Small intestine (tissue), 7 donors: ENCODE measurements around the gene SGSM2. TPM values are rescaled to one million over a fixed set of nuclear protein-coding genes. Genes with fewer than 3 reads are reported as not detected.
"Not testable (repeated sequence)": the region's sequence is repeated elsewhere in the genome, so short reads cannot be mapped to it uniquely, and the experiment has no call there.

Experiments
- DNase-seq, 2 donors: peaks; one replicate each; pipeline versions ENCODE4 v3.0.0 to v3.0.0-alpha.2; 2013
- FAIRE-seq: peaks from 2 replicates; lab custom pipeline; 2012; peaks lifted over from hg19 to GRCh38; lab: Jason Lieb, UNC
- H3K27ac ChIP-seq, 3 donors: one replicate each; pipeline ENCODE4 v1.5.1; 2013; ENCODE audit warnings: low read length in 2 of 3, mild to moderate bottlenecking in 2 of 3, control low read depth in 1 of 3, inconsistent platforms in 1 of 3, low read depth in 1 of 3, moderate library complexity in 1 of 3
- H3K27me3 ChIP-seq, 3 donors: one replicate each; pipeline ENCODE4 v1.6.1; 2013; ENCODE audit warnings: low read length in 3 of 3, inconsistent platforms in 1 of 3; ENCODE audit not compliant: control insufficient read depth in 3 of 3, insufficient read depth in 3 of 3
- H3K36me3 ChIP-seq, 3 donors: one replicate each; pipeline ENCODE4 v1.6.1; 2013; ENCODE audit warnings: low read length in 3 of 3, inconsistent platforms in 1 of 3, low read depth in 1 of 3, mild to moderate bottlenecking in 1 of 3, moderate library complexity in 1 of 3; ENCODE audit not compliant: control insufficient read depth in 3 of 3, insufficient read depth in 2 of 3
- H3K4me1 ChIP-seq, 3 donors: one replicate each; pipeline ENCODE4 v1.6.1; 2013; ENCODE audit warnings: low read length in 2 of 3, inconsistent platforms in 1 of 3, low read depth in 1 of 3, mild to moderate bottlenecking in 1 of 3, moderate library complexity in 1 of 3; ENCODE audit not compliant: control insufficient read depth in 3 of 3, insufficient read depth in 2 of 3
- H3K4me3 ChIP-seq, 3 donors: one replicate each; pipeline ENCODE4 v1.5.1; 2013; ENCODE audit warnings: low read length in 3 of 3, control low read depth in 1 of 3, inconsistent platforms in 1 of 3, low read depth in 1 of 3, mild to moderate bottlenecking in 1 of 3, moderate library complexity in 1 of 3
- H3K9me3 ChIP-seq, 2 donors: one replicate each; pipeline ENCODE4 v1.6.1; 2013; ENCODE audit warnings: low read depth in 1 of 2, low read length in 1 of 2; ENCODE audit not compliant: control insufficient read depth in 2 of 2, insufficient read depth in 1 of 2
- WGBS, 3 donors: extraction: QIAGEN DNeasy Blood & Tissue Kit; methylation state at CpG; one replicate each; pipeline ENCODE4 v1.1.7; 2013; 5-methylcytosine and 5-hydroxymethylcytosine counted together
- polyA plus RNA-seq, 4 donors: library from polyadenylated mRNA; stranded (reverse) in 3 of 4; unstranded in 1 of 4; fragments of 200-250 nt in 3 of 4; fragments of 120-200 nt in 1 of 4; gene quantifications; one replicate each; pipeline versions ENCODE4 v1.2.1 to v1.2.3, GENCODE V29; 2013
- donor health status: healthy with polysubstance abuse.
- donor health status: control.
- donor health status: control.
- donor health status: Bipolar disorder and iron deficiency.
- donor health status: healthy.

The SGSM2 gene
- polyA plus RNA-seq, 4 donors, result 32.2 to 55.9 (median 40.3) TPM

DNA sequence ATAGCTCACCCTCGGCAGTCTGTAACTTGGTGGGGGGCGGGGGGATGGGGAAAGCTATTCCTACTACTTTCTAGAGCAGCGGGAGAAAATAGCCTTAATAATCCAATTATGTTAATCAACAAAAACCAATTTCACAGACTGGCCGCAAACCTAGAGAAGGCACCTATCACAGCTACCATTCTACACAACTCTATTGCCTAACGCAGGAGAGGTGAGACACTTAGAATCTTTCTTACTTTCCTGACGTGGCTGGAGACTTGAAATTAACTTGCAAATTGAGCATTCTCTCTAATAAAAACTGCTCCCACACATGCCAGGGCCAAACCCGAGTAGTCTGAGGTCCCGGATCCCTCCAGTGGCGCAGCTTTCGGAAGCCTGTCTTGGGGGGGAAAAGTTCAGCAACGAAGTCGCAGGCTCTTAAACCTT is 34.5 kb upstream of the SGSM2 start:
- FAIRE-seq (no peak), DNase-seq (no peak)
- H3K9me3 ChIP-seq, result no peaks in the 10 kb centered on the region
- H3K4me1 ChIP-seq, result peaks cover 0 to 5% (median 0%) of the 10 kb centered on the region in 3 donors
- peak overlapping the region; percentile 67 to 95 (median 92) for H3K27ac ChIP-seq
- peak overlapping the region; percentile 67 to 100 (median 93) for H3K4me3 ChIP-seq
- H3K27me3 ChIP-seq, result no peaks in the 10 kb centered on the region
- 0 to 1% (median 1%) methylated on average over 12 of the region's 12 CpGs for WGBS, 3 donors
- peaks cover 0 to 17% (median 7%) of the 10 kb centered on the region in 3 donors for H3K36me3 ChIP-seq

DNA sequence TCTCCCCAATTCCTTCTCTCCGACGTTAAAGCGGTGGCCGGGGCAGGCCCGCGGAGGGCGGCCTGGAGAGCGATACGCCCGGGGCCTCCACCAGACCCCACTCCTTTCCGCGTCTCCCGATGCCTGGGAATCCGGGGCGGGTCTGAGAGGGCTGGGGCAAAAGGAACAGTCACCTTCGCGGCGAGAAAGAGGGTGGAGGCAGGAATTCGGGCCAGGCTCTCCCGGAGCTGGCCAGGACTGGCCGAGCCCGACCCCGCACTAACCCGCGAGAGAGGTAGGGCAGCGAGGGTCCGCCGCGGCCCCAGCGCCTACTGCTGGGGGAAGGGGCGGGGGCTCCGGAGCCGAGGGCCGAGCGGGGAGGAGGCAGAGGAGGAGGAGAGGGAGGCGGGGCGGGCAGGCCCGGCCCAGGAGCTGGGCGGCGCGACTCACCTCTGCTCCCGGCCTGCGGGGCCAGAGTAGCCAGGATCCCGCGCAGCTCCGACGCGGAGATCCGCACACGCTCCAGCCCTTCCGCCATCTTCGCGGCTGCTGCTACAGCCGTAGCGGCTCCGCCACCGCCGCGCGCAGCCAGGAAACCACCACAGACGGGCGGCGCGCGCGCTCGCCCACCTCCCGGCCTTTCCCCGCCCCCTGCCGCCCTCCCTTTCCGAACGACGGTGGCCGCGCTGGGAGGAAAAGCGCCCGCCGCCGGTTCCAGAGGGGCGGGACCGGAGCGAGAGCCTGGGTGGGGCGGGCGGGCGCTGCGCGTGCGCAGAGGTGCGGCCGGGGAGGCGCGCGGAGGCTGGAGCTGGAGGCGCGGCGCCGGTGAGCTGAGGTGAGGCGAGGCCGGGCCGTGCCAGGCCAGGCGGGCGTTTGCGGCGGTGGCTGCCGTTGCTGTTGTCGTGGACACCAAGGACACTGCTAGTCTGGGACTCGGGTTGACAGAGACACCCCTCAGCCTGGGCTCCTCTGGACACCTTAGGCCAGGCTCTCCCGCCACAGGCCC is 33.8 kb upstream of the SGSM2 start, which contains the start of the genes SMG6 and SRR:
Gene SMG6, minus strand, starts transcription at position 582 of the 985 bp plus-strand sequence. Its CDS starts 65 bp downstream, at position 517.
Gene SRR, plus strand, starts transcription at position 747 of the 985 bp plus-strand sequence. CDS start 11,611 bp downstream, outside the sequence.
- FAIRE-seq (no peak), DNase-seq (peak; percentile 92 to 97)
- Histone ChIP-seq H3K4me1 (peaks cover 0 to 5% (median 0%) of the 10 kb centered on the region in 3 donors), H3K36me3 (peaks cover 0 to 17% (median 7%) of the 10 kb centered on the region in 3 donors), H3K4me3 (peak within 1 kb of the TSS; percentile 67 to 100 (median 93)), H3K27ac (peak within 1 kb of the TSS; percentile 80 to 95 (median 92)), H3K9me3 (no peaks in the 10 kb centered on the region), H3K27me3 (no peaks in the 10 kb centered on the region)
- 0 to 1% (median 0%) methylated on average over 66 to 108 of the region's 108 CpGs for WGBS, 3 donors

DNA sequence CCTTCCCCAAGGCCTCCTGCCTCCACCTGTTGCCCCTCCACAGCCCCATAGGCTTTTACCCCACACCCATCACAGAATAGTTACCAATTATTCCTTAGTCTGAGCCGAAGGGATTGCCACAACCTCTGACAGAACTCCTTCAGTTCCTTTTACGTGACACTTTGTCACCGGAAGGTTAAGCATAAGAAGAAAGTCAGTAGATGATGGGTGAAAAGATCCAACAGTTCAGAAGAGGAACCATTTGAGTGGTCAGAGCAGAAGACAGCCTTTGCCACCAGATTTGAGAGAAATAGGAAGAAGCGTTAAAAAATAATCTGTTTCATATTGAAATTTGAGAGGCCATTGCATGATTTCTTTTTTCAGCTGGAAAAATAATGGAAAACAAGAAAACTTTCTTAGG is 32.4 kb upstream of the SGSM2 start:
- Histone ChIP-seq H3K9me3 (no peaks in the 10 kb centered on the region), H3K27ac (no peak overlapping the region), H3K4me3 (no peak overlapping the region), H3K36me3 (peaks cover 0 to 4% (median 3%) of the 10 kb centered on the region in 3 donors), H3K4me1 (peaks cover 0 to 5% (median 0%) of the 10 kb centered on the region in 3 donors), H3K27me3 (no peaks in the 10 kb centered on the region)
- 94 to 96% (median 95%) methylated on average over 4 of the region's 4 CpGs for WGBS, 3 donors
- DNase-seq, result no peak
- no peak for FAIRE-seq

DNA sequence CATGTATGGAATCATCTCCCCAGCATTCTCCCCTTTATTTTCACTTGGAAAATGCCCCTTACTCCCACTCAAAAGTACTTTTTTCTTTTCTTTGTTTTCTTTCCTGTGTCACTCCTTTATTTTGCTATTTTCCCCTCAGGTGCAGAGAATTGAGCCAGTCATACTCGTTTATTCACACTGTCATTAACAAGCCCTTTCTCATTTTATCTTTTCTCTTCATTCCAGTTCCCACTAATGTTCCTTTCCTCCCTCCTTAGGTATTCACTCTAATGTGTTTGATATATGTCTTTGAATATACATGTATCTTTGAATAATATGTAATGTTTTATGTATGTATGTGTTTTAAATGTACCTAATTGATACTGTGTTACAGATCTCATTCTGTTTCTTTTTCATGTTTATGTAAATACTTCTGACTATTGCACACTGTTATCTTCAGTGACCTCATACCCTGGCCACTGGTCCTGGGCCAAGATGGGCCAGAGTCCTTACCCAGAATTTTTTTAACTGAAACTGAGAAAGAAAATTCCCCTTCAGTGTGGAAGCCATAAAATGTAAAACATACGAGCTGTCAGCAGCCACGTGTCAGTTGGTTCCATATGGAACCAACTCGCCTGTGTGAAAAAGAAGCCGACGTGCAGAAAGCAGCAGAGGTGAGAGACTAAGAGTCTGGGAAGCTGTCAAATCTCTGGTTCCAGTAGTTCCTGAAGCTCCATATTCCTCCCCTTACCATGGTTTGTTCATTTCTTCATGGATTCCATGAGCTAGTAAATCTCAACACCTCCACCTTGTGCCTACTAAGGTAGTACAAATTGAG is 27.8 kb upstream of the SGSM2 start:
- Histone ChIP-seq H3K4me1 (no peaks in the 10 kb centered on the region), H3K27me3 (no peaks in the 10 kb centered on the region), H3K27ac (no peak overlapping the region), H3K36me3 (no peaks in the 10 kb centered on the region), H3K4me3 (no peak overlapping the region), H3K9me3 (no peaks in the 10 kb centered on the region)
- WGBS, 3 donors, result 57 to 63% (median 58%) methylated on average over 6 of the region's 6 CpGs
- no peak for FAIRE-seq
- no peak for DNase-seq

DNA sequence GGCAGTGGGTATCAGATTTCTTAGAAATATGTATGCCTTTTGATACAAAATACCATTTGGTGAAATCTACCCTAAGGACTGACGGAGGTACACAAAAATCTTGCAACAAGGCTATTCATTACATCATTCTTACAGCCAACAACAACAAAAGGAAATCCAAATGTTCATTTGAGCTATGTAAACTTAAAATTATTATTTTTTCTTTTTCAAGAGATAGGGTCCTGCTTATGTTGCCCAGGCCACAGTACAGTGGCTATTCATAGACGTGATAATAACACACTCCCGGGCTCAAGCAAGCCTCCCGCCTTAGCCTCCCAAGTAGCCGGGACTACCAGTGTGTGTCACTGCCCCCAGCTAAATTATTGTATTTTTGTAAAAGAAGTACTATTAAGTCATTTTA is 24.6 kb upstream of the SGSM2 start:
- DNase-seq (no peak), FAIRE-seq (no peak)
- 91 to 97% (median 96%) methylated on average over 5 of the region's 5 CpGs for WGBS, 3 donors

DNA sequence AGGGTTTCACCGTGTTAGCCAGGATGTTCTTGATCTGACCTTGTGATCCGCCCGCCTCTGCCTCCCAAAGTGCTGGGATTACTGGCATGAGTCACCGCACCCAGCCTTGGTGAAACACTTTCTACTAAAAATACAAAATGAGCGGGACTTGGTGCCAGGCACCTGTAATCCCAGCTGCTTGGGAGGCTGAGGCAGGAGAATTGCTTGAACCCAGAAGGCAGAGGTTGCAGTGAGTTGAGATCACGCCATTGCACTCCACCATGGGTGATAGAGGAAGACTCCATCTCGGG is 20.4 kb upstream of the SGSM2 start:
- H3K9me3 ChIP-seq, result not testable (repeated sequence)

More for the DNA sequence above, 24.6 kb upstream of the SGSM2 start:
- Histone ChIP-seq H3K4me1 (no peaks in the 10 kb centered on the region), H3K27me3 (no peaks in the 10 kb centered on the region), H3K36me3 (no peaks in the 10 kb centered on the region), H3K9me3 (no peaks in the 10 kb centered on the region), H3K27ac (no peak overlapping the region), H3K4me3 (no peak overlapping the region)

DNA sequence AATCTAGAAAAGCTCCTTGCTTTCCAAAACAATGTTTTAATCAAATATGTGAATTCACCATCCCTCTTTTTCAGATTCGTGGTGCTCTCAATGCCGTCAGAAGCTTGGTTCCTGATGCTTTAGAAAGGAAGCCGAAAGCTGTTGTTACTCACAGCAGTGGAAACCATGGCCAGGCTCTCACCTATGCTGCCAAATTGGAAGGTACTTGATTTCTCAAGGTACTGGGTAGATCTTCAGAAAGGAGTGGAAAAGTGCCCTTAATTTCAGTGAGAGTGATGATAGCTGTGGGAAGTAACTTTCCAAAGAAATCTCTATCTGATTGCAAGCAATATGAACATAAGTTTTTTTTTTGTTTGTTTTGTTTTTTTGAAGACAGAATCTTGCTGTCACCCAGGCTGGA is 19.5 kb upstream of the SGSM2 start:
- Histone ChIP-seq H3K9me3 (no peaks in the 10 kb centered on the region), H3K27ac (no peak overlapping the region), H3K4me1 (no peaks in the 10 kb centered on the region), H3K36me3 (peaks cover under 1 to 16% (median 3%) of the 10 kb centered on the region in 3 donors), H3K4me3 (no peak overlapping the region), H3K27me3 (no peaks in the 10 kb centered on the region)
- DNase-seq, result no peak
- 92 to 95% (median 95%) methylated on average over 3 of the region's 3 CpGs for WGBS, 3 donors
- no peak for FAIRE-seq

More for the DNA sequence above, 20.4 kb upstream of the SGSM2 start:
- not testable (repeated sequence) for H3K4me1 ChIP-seq, H3K27me3 ChIP-seq, H3K27ac ChIP-seq, H3K36me3 ChIP-seq, DNase-seq, FAIRE-seq, H3K4me3 ChIP-seq
- WGBS, 3 donors, result 87 to 91% (median 88%) methylated on average over 7 of the region's 7 CpGs

DNA sequence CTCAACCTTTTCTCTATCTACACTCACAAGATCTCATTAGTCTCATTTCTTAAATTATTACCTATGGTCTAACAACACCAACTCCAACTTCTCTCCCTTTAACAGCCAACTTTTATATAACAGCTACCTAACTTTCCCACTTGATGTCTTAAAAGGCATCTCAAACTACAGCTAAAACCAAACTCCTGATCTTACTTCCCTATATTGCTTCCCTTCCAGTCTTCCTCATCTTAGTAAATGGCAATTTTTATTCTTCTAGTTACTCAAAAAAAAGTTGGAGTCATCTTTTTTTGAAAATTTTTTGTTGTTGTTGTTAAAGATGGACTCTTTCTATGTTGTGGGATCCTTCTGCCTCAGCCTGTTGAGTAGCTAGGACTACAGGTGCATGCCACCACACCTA is 18.2 kb upstream of the SGSM2 start:
- FAIRE-seq, result no peak
- H3K27ac ChIP-seq, result no peak overlapping the region

More for the DNA sequence above, 18.2 kb upstream of the SGSM2 start:
- DNase-seq, result no peak
- Histone ChIP-seq H3K27me3 (no peaks in the 10 kb centered on the region), H3K4me3 (no peak overlapping the region), H3K36me3 (peaks cover 5 to 19% (median 9%) of the 10 kb centered on the region in 3 donors), H3K4me1 (no peaks in the 10 kb centered on the region), H3K9me3 (no peaks in the 10 kb centered on the region)
